Measurements from ENCODE around the gene TEX29.

DNA sequence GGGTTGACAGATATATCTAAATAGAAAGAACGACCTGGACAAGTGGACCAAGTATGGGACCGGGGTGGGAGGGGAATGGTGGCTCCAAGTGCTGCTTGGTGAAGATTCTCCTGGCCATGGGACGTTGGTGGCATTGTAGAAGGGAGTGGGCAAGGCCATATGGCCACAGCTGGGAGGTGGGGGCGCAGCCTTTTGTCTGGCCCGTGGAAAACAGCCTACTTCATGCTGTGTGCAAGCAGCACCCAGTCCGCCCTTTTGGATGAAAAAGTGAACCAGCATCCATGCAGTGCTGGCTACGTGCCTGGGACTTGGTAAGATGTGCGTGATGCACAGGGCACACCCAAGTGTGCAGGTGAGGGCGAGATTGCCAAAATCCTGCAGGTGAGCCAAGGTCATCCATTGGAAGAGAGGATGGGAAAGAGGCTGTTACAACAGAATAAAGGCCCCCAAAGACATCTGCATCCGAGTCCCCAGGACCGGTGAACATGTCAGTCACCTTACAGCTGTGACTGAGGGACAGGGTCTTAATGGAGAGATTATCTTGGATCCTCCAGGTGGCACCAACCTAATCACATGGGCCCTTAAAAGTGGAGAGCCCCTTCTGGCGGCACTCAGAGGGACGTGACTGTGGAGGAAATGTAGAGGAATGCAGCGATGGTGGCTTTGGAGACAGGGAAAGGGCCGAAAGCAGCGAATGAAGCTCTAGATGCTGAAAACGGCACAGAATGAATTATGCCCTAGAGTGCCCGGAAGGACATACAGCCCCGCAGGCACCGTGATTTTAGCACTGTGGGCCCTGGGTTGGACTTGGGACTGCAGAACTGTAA is 40.8 kb downstream of the TEX29 start:
- TF ChIP-seq, protein P1, sequence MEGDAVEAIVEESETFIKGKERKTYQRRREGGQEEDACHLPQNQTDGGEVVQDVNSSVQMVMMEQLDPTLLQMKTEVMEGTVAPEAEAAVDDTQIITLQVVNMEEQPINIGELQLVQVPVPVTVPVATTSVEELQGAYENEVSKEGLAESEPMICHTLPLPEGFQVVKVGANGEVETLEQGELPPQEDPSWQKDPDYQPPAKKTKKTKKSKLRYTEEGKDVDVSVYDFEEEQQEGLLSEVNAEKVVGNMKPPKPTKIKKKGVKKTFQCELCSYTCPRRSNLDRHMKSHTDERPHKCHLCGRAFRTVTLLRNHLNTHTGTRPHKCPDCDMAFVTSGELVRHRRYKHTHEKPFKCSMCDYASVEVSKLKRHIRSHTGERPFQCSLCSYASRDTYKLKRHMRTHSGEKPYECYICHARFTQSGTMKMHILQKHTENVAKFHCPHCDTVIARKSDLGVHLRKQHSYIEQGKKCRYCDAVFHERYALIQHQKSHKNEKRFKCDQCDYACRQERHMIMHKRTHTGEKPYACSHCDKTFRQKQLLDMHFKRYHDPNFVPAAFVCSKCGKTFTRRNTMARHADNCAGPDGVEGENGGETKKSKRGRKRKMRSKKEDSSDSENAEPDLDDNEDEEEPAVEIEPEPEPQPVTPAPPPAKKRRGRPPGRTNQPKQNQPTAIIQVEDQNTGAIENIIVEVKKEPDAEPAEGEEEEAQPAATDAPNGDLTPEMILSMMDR (IDR thresholded peaks at IDR 0.05; ENCODE audit: low read length), result no peak
- no peak for TF ChIP-seq EZH2 (IDR thresholded peaks at IDR 0.05; ENCODE audit: borderline replicate concordance, low read length)

Data from OCI-LY1 (cell line).